WI38 (cell line): ENCODE results near the gene EPAS1.

Experiments
- H3K4me3 ChIP-seq: 2 replicates; pipeline ENCODE4 v1.5.1; 2011; ENCODE audit warnings: low read depth, mild to moderate bottlenecking, control low read depth, low read length
- TF ChIP-seq, protein P1 (sequence below): IDR thresholded peaks from 2 replicates; pipeline ENCODE4 v1.5.1; 2012; ENCODE audit warnings: low read depth, mild to moderate bottlenecking, control low read depth, low read length

The EPAS1 gene

DNA sequence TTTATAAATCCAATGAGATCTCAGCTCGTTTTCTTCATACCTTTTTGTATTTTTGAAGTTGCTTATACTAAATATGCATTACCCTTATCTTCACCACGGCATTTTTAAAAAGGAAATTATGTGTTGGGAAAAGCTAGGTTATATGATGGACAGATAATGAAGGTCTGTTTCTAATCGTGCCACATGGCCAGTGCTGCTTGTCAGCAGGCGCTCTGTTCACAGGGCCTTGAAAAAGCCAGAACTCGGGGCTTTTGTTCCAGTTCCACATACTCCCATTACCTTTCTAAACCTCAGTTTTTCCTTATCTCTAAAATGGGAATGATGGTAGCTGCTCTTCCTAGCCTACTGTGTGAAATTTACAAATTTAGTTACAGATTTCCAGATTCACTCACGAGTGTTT, 42.0 kb downstream of the EPAS1 start:
- H3K4me3 ChIP-seq = no peak overlapping the region
- TF ChIP-seq, protein P1, sequence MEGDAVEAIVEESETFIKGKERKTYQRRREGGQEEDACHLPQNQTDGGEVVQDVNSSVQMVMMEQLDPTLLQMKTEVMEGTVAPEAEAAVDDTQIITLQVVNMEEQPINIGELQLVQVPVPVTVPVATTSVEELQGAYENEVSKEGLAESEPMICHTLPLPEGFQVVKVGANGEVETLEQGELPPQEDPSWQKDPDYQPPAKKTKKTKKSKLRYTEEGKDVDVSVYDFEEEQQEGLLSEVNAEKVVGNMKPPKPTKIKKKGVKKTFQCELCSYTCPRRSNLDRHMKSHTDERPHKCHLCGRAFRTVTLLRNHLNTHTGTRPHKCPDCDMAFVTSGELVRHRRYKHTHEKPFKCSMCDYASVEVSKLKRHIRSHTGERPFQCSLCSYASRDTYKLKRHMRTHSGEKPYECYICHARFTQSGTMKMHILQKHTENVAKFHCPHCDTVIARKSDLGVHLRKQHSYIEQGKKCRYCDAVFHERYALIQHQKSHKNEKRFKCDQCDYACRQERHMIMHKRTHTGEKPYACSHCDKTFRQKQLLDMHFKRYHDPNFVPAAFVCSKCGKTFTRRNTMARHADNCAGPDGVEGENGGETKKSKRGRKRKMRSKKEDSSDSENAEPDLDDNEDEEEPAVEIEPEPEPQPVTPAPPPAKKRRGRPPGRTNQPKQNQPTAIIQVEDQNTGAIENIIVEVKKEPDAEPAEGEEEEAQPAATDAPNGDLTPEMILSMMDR = no peak

DNA sequence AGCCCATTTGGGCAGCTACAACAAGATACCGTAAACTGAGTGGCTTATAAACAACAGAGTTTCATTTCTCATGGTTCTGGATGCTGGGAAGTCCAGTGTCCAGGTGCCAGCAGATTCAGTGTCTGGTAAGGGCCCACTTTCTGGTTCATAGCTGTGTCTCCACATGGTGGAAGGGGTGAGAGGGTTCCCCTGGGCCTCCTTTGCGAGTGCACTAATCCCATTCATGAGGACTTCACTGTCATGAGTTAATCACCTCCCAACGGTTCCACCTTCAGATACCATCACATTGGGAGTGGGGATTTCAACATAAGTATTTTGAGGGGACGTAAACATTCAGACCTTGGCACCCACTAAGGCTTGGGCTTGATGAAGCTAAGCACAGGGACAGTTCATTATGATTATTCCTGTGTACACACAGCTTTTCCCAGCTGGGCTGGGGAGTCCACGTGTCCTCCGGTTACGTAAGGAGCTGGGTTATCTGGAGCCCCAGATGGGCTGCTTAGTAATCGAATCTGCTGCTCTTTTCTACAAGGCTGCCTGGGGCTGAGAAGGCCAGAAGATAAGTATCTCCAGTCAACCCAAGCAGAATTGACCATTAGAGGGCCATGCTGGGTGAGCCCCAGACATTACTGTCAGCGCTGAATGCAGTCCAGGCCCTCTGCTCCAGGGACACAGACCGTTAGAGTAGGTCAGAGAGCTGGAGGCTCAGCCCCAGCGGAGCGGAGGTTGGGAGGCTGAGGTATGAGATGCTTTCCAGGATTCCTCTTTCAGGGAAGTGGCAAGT, 42.7 kb downstream of the EPAS1 start:
- H3K4me3 ChIP-seq = no peak overlapping the region
- TF ChIP-seq, protein P1 = no peak

GRCh38 chr2:46340740-46341420, 43.7 kb downstream of the EPAS1 start:
- no peak overlapping the region for H3K4me3 ChIP-seq
- TF ChIP-seq, protein P1 = no peak

GRCh38 chr2:46342566-46343315, 45.5 kb downstream of the EPAS1 start:
- no peak overlapping the region for H3K4me3 ChIP-seq
- TF ChIP-seq, protein P1 = no peak

DNA sequence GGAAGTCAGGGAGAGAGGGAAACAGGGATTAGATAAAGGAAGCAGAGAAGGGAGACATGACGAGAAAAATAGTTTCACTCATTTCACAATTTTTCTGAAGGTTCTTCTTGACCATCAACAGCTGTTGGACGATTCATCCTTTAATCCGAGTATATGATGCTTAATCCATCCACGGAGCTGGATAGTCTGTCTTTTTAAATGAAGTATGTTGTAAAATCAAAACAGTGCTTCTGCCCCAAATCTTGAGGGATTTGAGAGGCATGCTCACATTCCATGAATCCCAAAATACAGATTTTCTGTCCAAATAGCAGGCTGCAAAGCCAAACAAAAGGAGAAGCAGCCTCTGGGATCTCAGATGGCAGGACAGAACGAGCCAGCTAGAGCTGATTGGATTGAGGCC, 47.5 kb downstream of the EPAS1 start:
- H3K4me3 ChIP-seq = no peak overlapping the region
- TF ChIP-seq, protein P1 = no peak

DNA sequence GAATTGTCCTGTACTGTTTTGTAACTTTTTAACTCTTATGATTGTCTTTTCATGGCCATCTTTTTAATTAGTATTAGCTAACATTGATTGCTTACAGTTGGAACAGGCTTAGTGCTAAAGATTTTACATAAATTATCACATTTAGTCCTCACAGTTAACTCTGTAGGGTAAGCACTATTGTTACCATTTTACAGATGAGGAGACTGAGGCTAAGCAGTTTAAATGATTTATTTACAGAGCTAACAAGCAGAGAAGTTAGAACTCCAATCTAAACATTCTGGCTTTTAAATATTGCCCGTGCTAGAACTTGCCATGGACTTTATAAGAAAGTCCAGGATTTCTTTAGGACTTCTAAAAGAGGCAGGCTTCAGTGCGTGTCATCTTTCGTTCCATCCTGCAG, 48.6 kb downstream of the EPAS1 start:
- TF ChIP-seq, protein P1 = no peak

More for the DNA sequence above, 48.6 kb downstream of the EPAS1 start:
- no peak overlapping the region for H3K4me3 ChIP-seq
